NB4 (cell line): ENCODE data around the gene CCDC149.

Experiments
- MYC ChIP-seq: IDR thresholded peaks from 2 replicates; pipeline ENCODE4 v1.6.1; 2011; ENCODE audit warnings: low read depth, low read length
- POLR2A ChIP-seq: IDR thresholded peaks from 2 replicates; pipeline ENCODE4 v1.6.1; 2011; ENCODE audit warnings: mild to moderate bottlenecking; ENCODE audit not compliant: insufficient read length; ENCODE audit errors: extremely low read depth
- TF ChIP-seq, protein P1 (sequence below): IDR thresholded peaks from one replicate; pipeline ENCODE4 v1.5.1; 2012; ENCODE audit warnings: low read depth, low read length

DNA sequence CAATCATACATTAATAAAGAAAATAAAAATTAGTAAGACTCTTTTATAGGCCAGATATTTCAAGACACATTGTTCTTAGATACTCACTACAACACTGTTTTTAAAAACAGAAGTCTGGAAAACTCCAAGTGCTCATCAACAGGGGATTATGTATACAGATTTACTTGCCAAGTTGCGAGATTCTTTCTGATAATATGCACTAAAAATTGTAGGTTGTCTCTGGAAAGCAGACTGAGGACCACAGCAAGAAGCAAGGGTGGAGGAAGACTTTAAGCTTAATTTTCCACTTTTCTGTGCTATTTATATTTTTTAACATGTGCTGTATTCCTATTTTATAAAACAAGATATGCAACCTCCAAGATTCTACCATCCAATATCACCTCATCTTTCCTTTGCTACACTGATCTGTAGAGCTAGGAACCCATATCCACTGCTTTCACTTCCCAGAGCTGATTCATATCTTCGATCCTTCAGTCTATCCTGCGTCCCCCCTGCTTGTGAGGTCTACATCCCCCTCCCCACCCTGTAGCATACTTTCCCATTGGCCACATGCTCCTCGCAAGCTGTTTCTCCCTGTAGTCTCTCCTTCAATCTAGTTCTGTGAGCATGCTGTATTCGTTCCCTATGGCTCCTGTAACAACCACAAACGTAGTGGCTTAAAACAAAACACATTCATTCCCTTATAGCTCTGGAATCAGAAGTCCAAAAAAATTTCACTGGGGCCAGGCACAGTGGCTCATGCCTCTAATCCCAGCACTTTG is 101.8 kb downstream of the CCDC149 start:
- TF ChIP-seq, protein P1, sequence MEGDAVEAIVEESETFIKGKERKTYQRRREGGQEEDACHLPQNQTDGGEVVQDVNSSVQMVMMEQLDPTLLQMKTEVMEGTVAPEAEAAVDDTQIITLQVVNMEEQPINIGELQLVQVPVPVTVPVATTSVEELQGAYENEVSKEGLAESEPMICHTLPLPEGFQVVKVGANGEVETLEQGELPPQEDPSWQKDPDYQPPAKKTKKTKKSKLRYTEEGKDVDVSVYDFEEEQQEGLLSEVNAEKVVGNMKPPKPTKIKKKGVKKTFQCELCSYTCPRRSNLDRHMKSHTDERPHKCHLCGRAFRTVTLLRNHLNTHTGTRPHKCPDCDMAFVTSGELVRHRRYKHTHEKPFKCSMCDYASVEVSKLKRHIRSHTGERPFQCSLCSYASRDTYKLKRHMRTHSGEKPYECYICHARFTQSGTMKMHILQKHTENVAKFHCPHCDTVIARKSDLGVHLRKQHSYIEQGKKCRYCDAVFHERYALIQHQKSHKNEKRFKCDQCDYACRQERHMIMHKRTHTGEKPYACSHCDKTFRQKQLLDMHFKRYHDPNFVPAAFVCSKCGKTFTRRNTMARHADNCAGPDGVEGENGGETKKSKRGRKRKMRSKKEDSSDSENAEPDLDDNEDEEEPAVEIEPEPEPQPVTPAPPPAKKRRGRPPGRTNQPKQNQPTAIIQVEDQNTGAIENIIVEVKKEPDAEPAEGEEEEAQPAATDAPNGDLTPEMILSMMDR: no peak
- TF ChIP-seq MYC (no peak), POLR2A (no peak)
